Testis (tissue), 5 donors: ENCODE results near the gene TBX4. TPM values are rescaled to one million over a fixed set of nuclear protein-coding genes. Genes with fewer than 3 reads are reported as not detected.

Source experiments
- DNase-seq: peaks from one replicate; pipeline ENCODE4 v3.0.0-alpha.2; 2019
- H3K27ac ChIP-seq, 2 donors: fragments of 200-600 bp; sonication (generic); one replicate each; pipeline ENCODE4 v1.5.1; 2019
- H3K27me3 ChIP-seq: fragments of 200-600 bp; sonication (generic); one replicate; pipeline ENCODE4 v1.5.1; 2019
- H3K36me3 ChIP-seq: fragments of 200-600 bp; sonication (generic); one replicate; pipeline ENCODE4 v1.5.1; 2017; ENCODE audit warnings: low read depth; ENCODE audit errors: missing control alignments
- H3K4me1 ChIP-seq: fragments of 200-600 bp; sonication (generic); one replicate; pipeline ENCODE4 v1.5.1; 2019
- H3K4me3 ChIP-seq, 2 donors: fragments of 200-600 bp; sonication (generic); one replicate each; pipeline ENCODE4 v1.5.1; 2017 to 2019
- H3K9me3 ChIP-seq: fragments of 200-600 bp; sonication (generic); one replicate; pipeline ENCODE4 v1.5.1; 2017
- POLR2A ChIP-seq: fragments of 450-650 bp; IDR thresholded peaks from one replicate; pipeline ENCODE4 v1.6.1; 2017; ENCODE audit warnings: antibody characterized with exemption, mild to moderate bottlenecking, moderate library complexity
- WGBS, 2 donors: methylation state at CpG; one replicate each; pipeline ENCODE4 v1.1.5; 2018; 5-methylcytosine and 5-hydroxymethylcytosine counted together
- intact Hi-C: fragments of 100-400 bp; cut with DNase I; formaldehyde crosslinking; loops from one replicate; pipeline ENCODE4 v1.15.1; 2023; ENCODE audit warnings: low total_unique reads
- long read RNA-seq, 2 donors: transcript quantifications; one replicate each; lab custom pipeline, GENCODE V29; 2026
- polyA plus RNA-seq: library from polyadenylated mRNA; stranded (reverse); fragments of 350-450 nt; fragmentation: Illumina TruSeq; extraction: RNeasy Lipid Tissue Mini Kit (QIAGEN cat#74804); gene quantifications from one replicate; pipeline ENCODE4 v1.2.3, GENCODE V29; 2014; ENCODE audit warnings: low read depth, low replicate concordance; ENCODE audit not compliant: insufficient read depth
- total RNA-seq, 2 donors: library from RNA; depleted of rRNA; stranded (reverse); fragments of >200 nt; gene quantifications; one replicate each; pipeline ENCODE4 v1.2.3, GENCODE V29; 2016
- TF ChIP-seq, protein P1 (sequence below), 3 experiments: fragments of 450-650 bp in 2 of 3; fragments of 200-600 bp in 1 of 3; sonication (generic) in 1 of 3; IDR thresholded peaks; one replicate each; pipeline ENCODE4 v1.5.1; 2016 to 2019; ENCODE audit warnings: antibody characterized with exemption in 3 of 3, mild to moderate bottlenecking in 2 of 3, moderate library complexity in 1 of 3

Gene TBX4
- 1 to 10 TPM; 1.5 to 1.7 TPM for total RNA-seq
- 3.2 TPM for polyA plus RNA-seq
- long read RNA-seq, donor 1: 0 reads
- long read RNA-seq, donor 2: 0 reads

DNA sequence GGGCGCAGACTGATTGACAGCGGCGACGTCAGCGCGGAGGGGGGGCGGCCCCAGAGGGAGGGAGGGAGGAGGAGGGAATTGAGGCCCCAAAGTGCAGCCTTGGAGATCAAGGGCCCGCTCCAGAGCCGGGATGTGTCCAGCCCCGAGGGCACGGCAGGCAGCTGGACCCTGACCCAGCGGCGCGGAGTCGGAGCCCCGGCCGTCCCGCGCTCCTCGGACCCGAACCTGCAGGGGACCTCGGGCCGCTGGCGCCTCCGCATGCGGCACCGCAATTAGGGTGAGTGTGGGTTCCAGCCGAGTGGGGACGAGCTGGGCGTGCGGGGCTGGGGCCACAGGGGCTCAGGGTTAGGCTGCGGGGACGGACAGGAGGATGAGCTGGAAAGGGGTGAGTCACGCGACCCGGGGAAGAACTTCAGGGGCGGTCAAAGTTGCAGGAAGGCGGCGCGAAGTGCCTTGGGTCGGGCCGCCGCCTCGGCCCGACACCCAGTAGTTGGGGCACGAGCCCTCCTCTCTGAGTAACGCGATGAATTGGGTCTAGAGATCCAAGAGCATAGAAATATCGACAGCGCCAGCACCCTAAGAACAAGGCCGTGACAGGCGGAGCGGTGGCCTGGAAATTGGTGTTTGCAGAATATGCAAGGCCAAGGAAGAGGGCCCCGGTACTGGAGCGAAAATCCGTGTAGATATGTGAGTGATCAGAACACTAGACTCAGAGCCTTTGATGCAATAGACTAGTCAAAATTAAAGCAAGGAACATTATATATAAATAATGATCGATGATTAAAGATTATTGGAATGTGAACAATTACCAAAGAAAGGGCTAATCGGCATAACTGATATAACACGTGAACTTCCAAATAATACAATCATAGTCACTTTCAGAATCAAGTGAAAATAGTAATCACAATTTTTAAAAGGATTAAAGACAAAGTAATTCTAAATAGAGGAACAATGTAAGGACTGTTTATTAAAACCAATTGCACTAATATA, at the start of gene TBX4:
Gene TBX4 (plus strand): TSS at position 122 of the 990 bp plus-strand sequence. CDS start 4,069 bp downstream, outside the sequence.
- H3K9me3 ChIP-seq: no peaks in the 10 kb centered on the region
- H3K4me1 ChIP-seq: peaks cover 6% of the 10 kb centered on the region
- intact Hi-C loops: no loop called here
- TF ChIP-seq, protein P1, sequence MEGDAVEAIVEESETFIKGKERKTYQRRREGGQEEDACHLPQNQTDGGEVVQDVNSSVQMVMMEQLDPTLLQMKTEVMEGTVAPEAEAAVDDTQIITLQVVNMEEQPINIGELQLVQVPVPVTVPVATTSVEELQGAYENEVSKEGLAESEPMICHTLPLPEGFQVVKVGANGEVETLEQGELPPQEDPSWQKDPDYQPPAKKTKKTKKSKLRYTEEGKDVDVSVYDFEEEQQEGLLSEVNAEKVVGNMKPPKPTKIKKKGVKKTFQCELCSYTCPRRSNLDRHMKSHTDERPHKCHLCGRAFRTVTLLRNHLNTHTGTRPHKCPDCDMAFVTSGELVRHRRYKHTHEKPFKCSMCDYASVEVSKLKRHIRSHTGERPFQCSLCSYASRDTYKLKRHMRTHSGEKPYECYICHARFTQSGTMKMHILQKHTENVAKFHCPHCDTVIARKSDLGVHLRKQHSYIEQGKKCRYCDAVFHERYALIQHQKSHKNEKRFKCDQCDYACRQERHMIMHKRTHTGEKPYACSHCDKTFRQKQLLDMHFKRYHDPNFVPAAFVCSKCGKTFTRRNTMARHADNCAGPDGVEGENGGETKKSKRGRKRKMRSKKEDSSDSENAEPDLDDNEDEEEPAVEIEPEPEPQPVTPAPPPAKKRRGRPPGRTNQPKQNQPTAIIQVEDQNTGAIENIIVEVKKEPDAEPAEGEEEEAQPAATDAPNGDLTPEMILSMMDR (IDR thresholded peaks at IDR 0.05): no peak
- TF ChIP-seq POLR2A: no peak
- peaks cover 7% of the 10 kb centered on the region for H3K27me3 ChIP-seq
- no peak within 1 kb of the TSS for H3K27ac ChIP-seq
- WGBS, 2 donors: 12 to 14% methylated on average over 39 to 41 of the region's 59 CpGs
- H3K36me3 ChIP-seq: no peaks in the 10 kb centered on the region
- H3K4me3 ChIP-seq: peak within 1 kb of the TSS in 1 of 2 donors; percentile 12
- DNase-seq: no peak

DNA sequence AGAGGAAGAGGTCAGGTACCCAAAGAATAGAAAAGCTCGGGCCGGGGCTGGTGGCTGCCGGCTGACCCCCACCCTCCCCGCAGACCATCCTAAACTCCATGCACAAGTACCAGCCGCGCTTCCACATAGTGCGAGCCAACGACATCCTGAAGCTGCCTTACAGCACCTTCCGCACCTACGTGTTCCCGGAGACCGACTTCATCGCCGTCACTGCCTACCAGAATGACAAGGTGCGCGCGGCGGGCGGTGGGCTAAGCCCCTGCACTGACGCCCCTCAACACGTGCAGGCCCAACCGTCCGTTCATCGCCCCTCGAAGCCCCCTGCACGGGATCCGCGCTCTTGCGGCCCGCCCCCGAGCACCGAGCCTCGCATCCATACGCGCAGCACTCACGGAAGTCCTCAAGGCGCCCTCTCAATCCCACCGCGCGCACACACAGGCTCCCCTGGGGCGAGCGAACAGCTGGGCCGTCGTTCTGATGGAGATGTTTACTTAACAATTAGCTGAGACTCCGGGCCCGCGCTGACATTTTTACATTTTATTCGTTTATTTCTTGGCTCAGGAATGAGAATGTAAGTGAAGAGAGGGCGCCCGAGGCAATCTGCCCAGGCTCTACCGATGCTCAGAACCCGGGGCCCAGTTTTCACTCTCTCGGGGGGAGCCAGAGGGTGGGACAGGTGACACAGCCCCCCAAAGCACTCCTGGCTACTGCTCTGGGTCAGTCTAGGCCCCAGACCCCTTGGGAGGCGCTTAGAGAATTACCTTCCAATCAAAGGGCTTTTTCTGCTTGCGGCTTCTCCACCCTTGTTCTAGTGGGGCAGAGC, 49.0 kb upstream of the TBX4 start:
- Histone ChIP-seq H3K4me3 (peak overlapping the region; percentile 45 to 78), H3K4me1 (peaks cover 19% of the 10 kb centered on the region), H3K9me3 (no peaks in the 10 kb centered on the region), H3K27me3 (no peaks in the 10 kb centered on the region), H3K27ac (peak overlapping the region; percentile 94 to 95), H3K36me3 (no peaks in the 10 kb centered on the region)
- intact Hi-C loops: loop anchor here (10.0 kb wide), 1 partner anchor 148 kb away; no protein-coding TSS in a partner anchor
- WGBS, 2 donors: 7 to 23% methylated on average over 28 to 55 of the region's 55 CpGs
- DNase-seq: no peak
- TF ChIP-seq, protein P1 (IDR thresholded peaks at IDR 0.05): no peak
- TF ChIP-seq POLR2A: no peak

DNA sequence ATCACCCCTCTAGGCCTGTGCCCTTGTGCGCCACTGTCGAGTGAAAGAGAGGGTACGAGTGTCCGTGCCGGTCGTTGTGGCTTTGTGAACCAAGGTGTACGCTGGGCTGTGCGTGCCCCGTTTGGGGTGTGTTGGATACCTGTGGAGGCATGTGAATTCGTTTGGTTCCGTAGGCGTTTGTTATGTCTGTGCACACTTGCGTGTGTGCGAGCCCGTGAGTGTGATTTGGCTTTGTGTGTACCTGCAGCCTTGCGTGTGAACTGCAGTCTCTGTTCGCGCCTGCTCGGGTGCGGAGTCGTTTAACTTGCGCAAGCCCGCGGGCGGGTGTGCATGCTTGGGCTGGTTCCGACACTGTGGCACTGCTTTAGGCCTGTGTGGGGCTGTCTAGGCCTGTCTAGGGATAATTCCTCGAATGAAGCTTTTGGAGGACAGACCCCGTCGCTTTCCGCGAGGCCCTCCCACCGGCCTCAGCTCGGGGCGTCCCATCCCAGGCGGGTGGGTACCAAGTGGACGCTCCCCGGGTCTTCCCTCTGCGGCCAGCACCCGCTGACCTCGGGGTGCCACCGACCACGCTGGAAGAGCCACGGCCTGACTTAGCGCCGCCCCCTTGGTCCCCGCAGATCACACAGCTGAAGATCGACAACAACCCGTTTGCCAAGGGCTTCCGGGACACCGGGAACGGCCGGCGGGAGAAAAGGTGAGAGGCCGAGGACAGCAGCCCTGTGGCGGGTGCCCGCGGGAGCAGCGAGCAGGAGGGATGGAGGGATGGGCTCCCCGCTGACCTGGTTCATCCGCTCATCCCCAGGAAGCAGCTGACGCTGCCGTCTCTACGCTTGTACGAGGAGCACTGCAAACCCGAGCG, 48.2 kb upstream of the TBX4 start:
- intact Hi-C loops: loop anchor here (10.0 kb wide), 1 partner anchor 149 kb away; no protein-coding TSS in a partner anchor
- H3K9me3 ChIP-seq: no peaks in the 10 kb centered on the region
- peak overlapping the region; percentile 94 to 95 for H3K27ac ChIP-seq
- H3K4me3 ChIP-seq: peak overlapping the region; percentile 45 to 78
- TF ChIP-seq POLR2A: no peak
- TF ChIP-seq, protein P1 (IDR thresholded peaks at IDR 0.05): no peak
- DNase-seq: no peak
- 6 to 38% methylated on average over 7 to 60 of the region's 66 CpGs for WGBS, 2 donors
- no peaks in the 10 kb centered on the region for H3K27me3 ChIP-seq
- no peaks in the 10 kb centered on the region for H3K36me3 ChIP-seq
- peaks cover 16% of the 10 kb centered on the region for H3K4me1 ChIP-seq

DNA sequence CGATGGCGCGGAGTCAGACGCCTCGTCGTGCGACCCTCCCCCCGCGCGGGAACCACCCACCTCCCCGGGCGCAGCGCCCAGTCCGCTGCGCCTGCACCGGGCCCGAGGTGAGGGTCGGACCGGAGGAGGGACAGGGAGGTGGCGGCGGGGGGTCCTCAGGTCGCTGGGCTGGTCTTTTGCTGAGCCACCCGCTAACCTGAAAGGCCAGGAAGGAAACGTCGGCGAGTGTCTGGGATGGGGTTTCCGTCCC, 47.6 kb upstream of the TBX4 start:
- Histone ChIP-seq H3K4me1 (peaks cover 13% of the 10 kb centered on the region), H3K9me3 (no peaks in the 10 kb centered on the region), H3K4me3 (peak overlapping the region; percentile 45 to 78), H3K36me3 (no peaks in the 10 kb centered on the region), H3K27me3 (no peaks in the 10 kb centered on the region), H3K27ac (peak overlapping the region; percentile 94 to 95)
- DNase-seq: no peak
- TF ChIP-seq, protein P1 (IDR thresholded peaks at IDR 0.05): no peak
- TF ChIP-seq POLR2A: no peak
- intact Hi-C loops: loop anchor here (10.0 kb wide), 1 partner anchor 150 kb away; no protein-coding TSS in a partner anchor
- 6 to 9% methylated on average over 17 to 20 of the region's 27 CpGs for WGBS, 2 donors
